ENCODE results near the gene ABLIM3. TPM values are rescaled to one million over a fixed set of nuclear protein-coding genes. Genes with fewer than 3 reads are reported as not detected.

ABLIM3 gene
- polyA plus RNA-seq, 1 donor = 7.2 TPM

DNA sequence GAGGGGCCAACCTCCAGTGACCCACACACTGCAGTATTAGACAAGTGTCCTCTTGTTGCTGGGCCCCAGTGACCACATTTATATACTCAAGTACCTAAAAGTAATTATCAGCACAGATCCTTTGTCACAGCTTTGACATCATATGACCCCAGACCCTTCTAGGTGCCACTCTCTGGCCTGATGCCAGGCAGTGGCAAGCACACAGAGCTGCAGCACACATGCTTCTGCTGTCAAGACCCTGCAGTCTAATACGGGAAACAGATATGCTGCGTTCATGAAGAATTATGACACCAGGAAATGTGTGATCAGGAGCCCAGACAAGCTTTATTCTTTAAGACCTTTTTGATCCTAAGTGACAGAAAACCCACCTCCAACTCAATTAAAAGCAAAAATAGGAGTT lies 66.5 kb downstream of the ABLIM3 start:
- Histone ChIP-seq H3K27me3 (ENCODE audit: control insufficient read depth, insufficient read depth, low read length) (peaks cover 3% of the 10 kb centered on the region), H3K4me1 (ENCODE audit: control insufficient read depth, insufficient read depth, low read length) (no peaks in the 10 kb centered on the region), H3K36me3 (ENCODE audit: control insufficient read depth, insufficient read depth, low read length) (no peaks in the 10 kb centered on the region), H3K4me3 (ENCODE audit: low read length) (no peak overlapping the region), H3K9me3 (ENCODE audit: control insufficient read depth, low read depth, low read length) (no peaks in the 10 kb centered on the region), H3K27ac (ENCODE audit: low read length) (no peak overlapping the region)
- no CpG with 5 or more reads among the region's 2 CpGs for WGBS (ENCODE audit: insufficient coverage, low lambda C conversion rate)
- no peak for DNase-seq

DNA sequence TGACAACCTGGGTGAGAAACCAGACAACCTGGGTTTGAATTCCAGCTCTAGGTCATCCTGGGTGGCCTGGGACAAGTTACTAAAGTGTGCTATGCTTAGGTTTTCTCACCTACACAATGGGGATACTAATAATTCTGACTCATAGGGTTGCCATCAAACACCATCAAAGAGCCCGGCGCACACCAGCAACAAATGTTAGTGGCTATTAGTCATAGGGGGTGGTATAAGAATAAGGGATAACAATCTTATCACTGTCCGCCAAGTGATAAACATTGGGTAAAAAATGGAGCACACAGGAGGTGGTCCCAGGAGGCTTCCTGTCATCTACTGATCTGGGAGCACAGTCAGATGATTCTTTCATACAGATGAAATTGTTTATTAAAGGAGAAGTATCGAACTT lies 68.9 kb downstream of the ABLIM3 start:
- peaks cover 6% of the 10 kb centered on the region for H3K27me3 ChIP-seq (ENCODE audit: control insufficient read depth, insufficient read depth, low read length)
- H3K4me3 ChIP-seq (ENCODE audit: low read length) = no peak overlapping the region
- no CpG with 5 or more reads among the region's 4 CpGs for WGBS (ENCODE audit: insufficient coverage, low lambda C conversion rate)
- no peaks in the 10 kb centered on the region for H3K4me1 ChIP-seq (ENCODE audit: control insufficient read depth, insufficient read depth, low read length)
- no peak overlapping the region for H3K27ac ChIP-seq (ENCODE audit: low read length)
- no peak for DNase-seq
- no peaks in the 10 kb centered on the region for H3K36me3 ChIP-seq (ENCODE audit: control insufficient read depth, insufficient read depth, low read length)
- no peaks in the 10 kb centered on the region for H3K9me3 ChIP-seq (ENCODE audit: control insufficient read depth, low read depth, low read length)

DNA sequence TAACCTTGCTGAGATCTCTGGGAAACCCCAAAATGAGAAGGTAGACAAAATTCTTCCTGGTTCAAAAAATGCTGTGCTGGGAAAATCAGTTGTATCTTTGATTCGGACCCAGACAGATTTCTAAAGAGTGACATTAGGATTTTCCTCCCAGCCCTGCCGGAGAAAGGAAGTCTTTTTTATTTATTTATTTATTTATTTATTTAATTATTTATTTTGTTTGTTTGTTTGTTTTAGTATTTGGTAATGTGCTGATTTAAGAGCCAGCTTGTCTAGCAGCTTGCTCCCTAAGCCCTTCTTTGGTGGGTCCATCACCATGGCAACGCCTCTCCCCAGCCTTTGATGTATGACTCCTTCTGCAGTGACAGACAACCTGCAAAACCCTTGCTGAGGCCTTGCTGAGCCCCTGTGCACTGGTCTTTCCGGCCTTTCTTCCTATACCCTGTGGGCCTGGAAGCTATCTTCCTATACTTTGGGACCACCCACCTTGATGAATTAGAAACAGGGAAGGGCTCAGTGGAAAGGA lies 69.7 kb downstream of the ABLIM3 start:
- H3K4me3 ChIP-seq (ENCODE audit: low read length) = no peak overlapping the region
- whole genome bisulfite sequencing (ENCODE audit: insufficient coverage, low lambda C conversion rate) = no CpG with 5 or more reads among the region's 4 CpGs
- peaks cover 6% of the 10 kb centered on the region for H3K27me3 ChIP-seq (ENCODE audit: control insufficient read depth, insufficient read depth, low read length)
- H3K9me3 ChIP-seq (ENCODE audit: control insufficient read depth, low read depth, low read length) = no peaks in the 10 kb centered on the region
- H3K36me3 ChIP-seq (ENCODE audit: control insufficient read depth, insufficient read depth, low read length) = no peaks in the 10 kb centered on the region
- H3K27ac ChIP-seq (ENCODE audit: low read length) = peak overlapping the region; percentile 13
- no peak for DNase-seq
- no peaks in the 10 kb centered on the region for H3K4me1 ChIP-seq (ENCODE audit: control insufficient read depth, insufficient read depth, low read length)

DNA sequence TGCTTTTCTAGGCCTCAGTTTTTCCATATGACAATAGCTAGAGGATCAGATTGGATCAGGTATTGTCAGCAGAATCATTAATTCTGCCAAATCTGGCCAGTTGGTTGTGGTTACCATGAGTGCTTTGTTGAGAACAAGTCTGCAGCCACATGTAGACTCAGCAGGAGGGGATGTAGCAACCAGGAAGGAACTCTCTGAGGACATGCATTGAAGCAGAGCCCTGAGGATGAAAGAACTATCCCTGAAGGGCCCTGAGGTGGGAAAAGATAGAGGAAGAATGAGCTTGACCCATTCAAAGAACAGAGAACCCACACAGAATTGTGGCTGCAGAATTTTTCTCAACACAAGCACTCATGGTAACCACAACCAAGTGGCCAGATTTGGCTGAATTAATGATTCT lies 70.3 kb downstream of the ABLIM3 start:
- peaks cover 6% of the 10 kb centered on the region for H3K27me3 ChIP-seq (ENCODE audit: control insufficient read depth, insufficient read depth, low read length)
- H3K27ac ChIP-seq (ENCODE audit: low read length) = peak overlapping the region; percentile 13

DNA sequence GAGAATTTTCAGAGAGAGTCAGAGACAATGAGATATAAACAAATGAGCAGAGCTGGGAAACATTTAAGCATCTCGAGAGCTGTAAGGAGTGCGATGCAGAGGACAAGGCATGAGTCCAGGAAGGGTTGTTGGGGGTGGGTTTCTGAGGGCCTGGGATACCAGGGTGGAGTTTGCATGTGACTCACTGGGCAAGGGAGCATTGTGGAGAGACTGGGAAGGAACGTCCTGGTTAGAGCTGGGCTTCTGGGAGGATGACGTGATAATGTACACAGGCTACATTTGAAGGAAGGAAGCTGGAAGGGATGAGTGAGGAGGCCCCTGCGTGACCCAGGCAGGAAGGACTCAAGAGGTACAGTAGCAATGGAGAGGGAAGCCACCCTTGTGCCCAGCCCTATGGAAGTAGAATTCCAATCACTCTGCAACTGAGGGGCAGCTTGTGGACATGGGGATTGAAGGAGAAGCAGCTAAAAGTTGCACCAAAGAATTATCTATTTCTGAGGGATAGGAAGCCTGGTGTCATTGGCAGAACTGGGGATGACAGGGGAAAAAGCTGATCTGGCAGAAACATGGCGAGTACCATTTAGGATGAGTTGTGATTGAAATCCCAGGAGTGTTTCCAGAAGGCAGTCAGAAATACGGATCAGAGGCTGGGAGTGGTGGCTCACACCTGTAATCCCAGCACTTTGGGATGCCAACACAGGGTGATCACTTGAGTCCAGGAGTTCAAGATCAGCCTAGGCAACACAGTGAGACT lies 71.1 kb downstream of the ABLIM3 start:
- WGBS (ENCODE audit: insufficient coverage, low lambda C conversion rate) = 100% methylated on average over 1 of the region's 7 CpGs
- H3K4me1 ChIP-seq (ENCODE audit: control insufficient read depth, insufficient read depth, low read length) = no peaks in the 10 kb centered on the region
- DNase-seq = peak; percentile 35 to 36

More for the DNA sequence above, 70.3 kb downstream of the ABLIM3 start:
- no peak overlapping the region for H3K4me3 ChIP-seq (ENCODE audit: low read length)
- no peaks in the 10 kb centered on the region for H3K36me3 ChIP-seq (ENCODE audit: control insufficient read depth, insufficient read depth, low read length)
- DNase-seq = no peak
- H3K4me1 ChIP-seq (ENCODE audit: control insufficient read depth, insufficient read depth, low read length) = no peaks in the 10 kb centered on the region
- no peaks in the 10 kb centered on the region for H3K9me3 ChIP-seq (ENCODE audit: control insufficient read depth, low read depth, low read length)

DNA sequence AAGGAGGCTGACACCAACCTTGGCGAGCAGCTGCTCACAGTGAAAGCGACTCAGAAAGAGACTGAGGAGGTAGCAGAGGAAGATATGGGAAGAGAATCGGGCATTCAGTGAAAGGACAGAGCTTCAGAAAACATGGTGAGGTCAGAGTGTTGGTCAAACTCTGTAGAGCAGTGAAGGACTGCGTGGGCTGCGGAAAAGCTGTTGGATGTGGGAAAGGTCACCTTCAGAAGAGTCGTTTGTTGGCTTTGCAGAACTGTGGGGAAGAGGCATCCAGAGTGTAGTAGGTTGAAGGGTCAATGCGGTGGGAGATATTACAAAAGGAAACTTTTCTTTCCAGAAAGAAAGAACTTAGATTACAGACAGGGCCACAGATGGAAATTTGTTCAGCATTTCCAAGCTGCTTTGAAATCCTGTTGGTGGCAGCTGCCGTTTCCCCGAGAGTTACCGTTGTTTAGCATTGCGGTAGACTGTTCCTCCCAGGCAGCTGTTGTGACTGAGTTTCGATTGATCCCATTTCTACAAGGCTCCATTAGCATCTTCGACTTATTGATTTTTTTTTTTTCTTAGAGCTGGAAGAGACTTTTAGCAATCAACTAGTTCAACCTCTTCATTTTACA lies 72.1 kb downstream of the ABLIM3 start:
- Histone ChIP-seq H3K4me3 (ENCODE audit: low read length) (no peak overlapping the region), H3K9me3 (ENCODE audit: control insufficient read depth, low read depth, low read length) (no peaks in the 10 kb centered on the region), H3K4me1 (ENCODE audit: control insufficient read depth, insufficient read depth, low read length) (no peaks in the 10 kb centered on the region), H3K27ac (ENCODE audit: low read length) (no peak overlapping the region), H3K27me3 (ENCODE audit: control insufficient read depth, insufficient read depth, low read length) (peaks cover 7% of the 10 kb centered on the region), H3K36me3 (ENCODE audit: control insufficient read depth, insufficient read depth, low read length) (no peaks in the 10 kb centered on the region)
- 85% methylated on average over 9 of the region's 13 CpGs for WGBS (ENCODE audit: insufficient coverage, low lambda C conversion rate)
- no peak for DNase-seq

More for the DNA sequence above, 71.1 kb downstream of the ABLIM3 start:
- no peaks in the 10 kb centered on the region for H3K36me3 ChIP-seq (ENCODE audit: control insufficient read depth, insufficient read depth, low read length)
- H3K4me3 ChIP-seq (ENCODE audit: low read length) = no peak overlapping the region
- H3K9me3 ChIP-seq (ENCODE audit: control insufficient read depth, low read depth, low read length) = no peaks in the 10 kb centered on the region
- peaks cover 6% of the 10 kb centered on the region for H3K27me3 ChIP-seq (ENCODE audit: control insufficient read depth, insufficient read depth, low read length)
- no peak overlapping the region for H3K27ac ChIP-seq (ENCODE audit: low read length)

DNA sequence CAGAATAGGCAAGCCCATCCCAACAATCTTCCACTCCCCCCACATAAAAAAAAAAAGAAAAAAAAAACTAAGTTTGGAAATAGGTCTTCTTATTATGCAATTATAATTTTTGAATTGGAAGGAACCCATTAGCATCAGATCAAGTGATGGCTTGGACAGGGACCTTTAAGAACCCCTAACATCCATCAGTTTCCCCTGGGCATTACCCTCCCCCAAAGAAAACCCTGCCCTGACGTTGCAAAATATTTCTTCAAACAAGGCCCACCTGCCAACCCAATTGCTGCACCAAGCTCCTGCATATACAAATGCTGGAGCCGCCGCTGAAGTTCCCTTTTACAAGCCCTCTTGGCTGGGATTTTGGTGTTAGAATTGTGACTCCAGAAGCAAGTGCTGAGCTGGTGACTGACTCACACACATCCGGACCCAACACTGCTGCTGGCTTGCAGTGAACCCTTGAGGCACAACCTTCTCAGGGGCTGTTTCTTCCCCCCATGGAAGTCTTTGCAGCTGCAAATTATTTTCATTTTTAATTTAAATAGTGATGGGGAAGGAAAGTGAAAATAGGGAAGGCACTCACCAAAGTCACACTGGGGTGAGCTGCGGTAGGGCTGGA lies 74.3 kb downstream of the ABLIM3 start:
- Histone ChIP-seq H3K4me3 (ENCODE audit: low read length) (no peak overlapping the region), H3K27me3 (ENCODE audit: control insufficient read depth, insufficient read depth, low read length) (peaks cover 4% of the 10 kb centered on the region), H3K9me3 (ENCODE audit: control insufficient read depth, low read depth, low read length) (no peaks in the 10 kb centered on the region), H3K4me1 (ENCODE audit: control insufficient read depth, insufficient read depth, low read length) (no peaks in the 10 kb centered on the region), H3K36me3 (ENCODE audit: control insufficient read depth, insufficient read depth, low read length) (no peaks in the 10 kb centered on the region), H3K27ac (ENCODE audit: low read length) (no peak overlapping the region)
- no peak for DNase-seq
- no CpG with 5 or more reads among the region's 5 CpGs for WGBS (ENCODE audit: insufficient coverage, low lambda C conversion rate)

DNA sequence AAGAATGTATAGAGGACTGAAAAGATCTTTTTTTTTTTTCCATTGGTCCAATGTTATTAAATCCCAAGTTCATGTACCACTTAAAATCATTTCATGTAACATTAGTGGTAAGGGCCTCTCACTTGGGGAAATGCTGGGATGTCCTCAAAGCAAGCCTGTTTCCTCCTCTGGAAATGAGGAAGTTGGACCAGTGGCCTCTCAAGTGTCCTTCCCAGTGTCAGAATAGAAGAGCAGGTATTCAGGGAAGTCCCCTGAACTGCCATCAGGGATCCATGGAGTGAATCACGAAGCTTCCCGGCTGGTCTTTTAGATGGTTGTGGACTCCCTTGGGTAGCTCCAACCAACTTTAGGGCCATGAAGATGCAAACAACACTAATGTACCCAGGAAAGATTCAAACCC lies 75.2 kb downstream of the ABLIM3 start:
- peaks cover 4% of the 10 kb centered on the region for H3K27me3 ChIP-seq (ENCODE audit: control insufficient read depth, insufficient read depth, low read length)
- no peak overlapping the region for H3K4me3 ChIP-seq (ENCODE audit: low read length)
- no peaks in the 10 kb centered on the region for H3K36me3 ChIP-seq (ENCODE audit: control insufficient read depth, insufficient read depth, low read length)
- no peak overlapping the region for H3K27ac ChIP-seq (ENCODE audit: low read length)
- DNase-seq = no peak
- H3K4me1 ChIP-seq (ENCODE audit: control insufficient read depth, insufficient read depth, low read length) = no peaks in the 10 kb centered on the region
- no CpG with 5 or more reads among the region's 2 CpGs for WGBS (ENCODE audit: insufficient coverage, low lambda C conversion rate)
- no peaks in the 10 kb centered on the region for H3K9me3 ChIP-seq (ENCODE audit: control insufficient read depth, low read depth, low read length)

DNA sequence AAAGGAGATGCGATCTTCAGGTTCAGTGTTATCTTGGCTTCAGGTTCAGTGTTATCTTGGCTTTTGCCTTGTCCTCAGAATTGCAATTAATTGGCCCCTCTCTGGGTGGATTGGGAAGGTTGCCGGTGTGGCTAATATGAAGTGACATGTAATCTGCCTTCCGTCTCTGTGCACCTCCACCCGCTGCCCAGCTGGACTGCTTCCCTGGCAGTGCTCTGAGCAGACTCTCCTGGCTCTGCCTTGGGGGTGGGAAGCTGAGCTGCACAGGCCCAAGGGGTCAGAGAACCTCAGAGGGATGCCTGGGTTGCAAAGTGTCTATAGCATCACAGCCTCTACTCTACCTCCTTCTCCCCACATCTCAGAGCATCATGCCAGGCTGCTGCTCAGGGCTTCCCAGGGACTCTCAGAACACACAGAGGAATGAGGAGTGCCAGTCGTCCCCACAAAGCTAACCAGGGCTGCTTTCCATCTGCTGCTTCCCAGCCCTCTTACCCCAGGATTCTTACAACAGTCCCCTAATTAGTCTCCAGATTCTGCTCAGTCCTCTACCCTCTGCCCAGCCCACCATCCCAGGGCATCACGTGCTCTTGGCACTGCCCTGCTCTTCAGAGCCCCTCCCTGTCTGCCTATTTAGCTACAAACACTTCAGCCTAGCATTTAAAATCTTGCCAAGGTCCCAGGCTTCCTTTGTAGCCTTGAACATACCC lies 76.0 kb downstream of the ABLIM3 start:
- Histone ChIP-seq H3K36me3 (ENCODE audit: control insufficient read depth, insufficient read depth, low read length) (no peaks in the 10 kb centered on the region), H3K4me1 (ENCODE audit: control insufficient read depth, insufficient read depth, low read length) (no peaks in the 10 kb centered on the region), H3K27me3 (ENCODE audit: control insufficient read depth, insufficient read depth, low read length) (peaks cover 4% of the 10 kb centered on the region), H3K4me3 (ENCODE audit: low read length) (no peak overlapping the region), H3K27ac (ENCODE audit: low read length) (no peak overlapping the region), H3K9me3 (ENCODE audit: control insufficient read depth, low read depth, low read length) (no peaks in the 10 kb centered on the region)
- no peak for DNase-seq
- no CpG with 5 or more reads among the region's 6 CpGs for WGBS (ENCODE audit: insufficient coverage, low lambda C conversion rate)

DNA sequence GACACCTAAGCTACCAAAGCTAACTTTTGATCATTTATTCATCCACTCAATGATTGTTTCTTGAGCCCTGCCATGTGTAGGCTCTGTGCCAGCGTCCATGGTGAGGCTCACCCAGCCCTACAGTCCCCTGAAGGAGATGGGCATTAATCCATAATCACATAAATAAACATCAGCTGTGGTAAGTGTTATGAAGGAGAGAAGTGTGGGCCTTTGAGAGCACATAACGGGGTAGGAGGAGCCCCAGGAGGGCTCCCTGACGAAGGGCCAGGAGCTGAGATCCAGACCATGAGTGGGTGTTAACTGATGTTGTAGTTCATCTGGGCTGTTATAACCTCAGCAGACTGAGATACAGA lies 76.5 kb downstream of the ABLIM3 start:
- WGBS (ENCODE audit: insufficient coverage, low lambda C conversion rate) = no CpG with 5 or more reads among the region's 3 CpGs
- Histone ChIP-seq H3K4me1 (ENCODE audit: control insufficient read depth, insufficient read depth, low read length) (no peaks in the 10 kb centered on the region), H3K27ac (ENCODE audit: low read length) (no peak overlapping the region), H3K27me3 (ENCODE audit: control insufficient read depth, insufficient read depth, low read length) (peaks cover 4% of the 10 kb centered on the region), H3K36me3 (ENCODE audit: control insufficient read depth, insufficient read depth, low read length) (no peaks in the 10 kb centered on the region), H3K4me3 (ENCODE audit: low read length) (no peak overlapping the region), H3K9me3 (ENCODE audit: control insufficient read depth, low read depth, low read length) (no peaks in the 10 kb centered on the region)
- no peak for DNase-seq
